NCI-H82 (cell line): ENCODE measurements around the gene FAF1.

ENCODE experiments used
- DNase-seq: peaks from one replicate; lab custom pipeline; 2025; lab: John Stamatoyannopoulos, UW

FAF1 gene

GRCh38 chr1:50427086-50427817 lies 532.8 kb downstream of the FAF1 start:
- DNase-seq = peak; percentile 62

GRCh38 chr1:50426702-50427085 lies 533.4 kb downstream of the FAF1 start:
- DNase-seq = peak; percentile 67

GRCh38 chr1:50426108-50426700 lies 533.9 kb downstream of the FAF1 start:
- no peak for DNase-seq

GRCh38 chr1:50425376-50426107 lies 534.5 kb downstream of the FAF1 start:
- DNase-seq = peak; percentile 78

- no peak for DNase-seq
Measured at GRCh38 chr1:50424884-50425375, 535.1 kb downstream of the FAF1 start.

- peak; percentile 35 for DNase-seq
Measured at GRCh38 chr1:50424045-50424883, 535.8 kb downstream of the FAF1 start.

- DNase-seq = peak; percentile 76
Measured at GRCh38 chr1:50423670-50424000, 536.4 kb downstream of the FAF1 start.

- DNase-seq = peak; percentile 82
Measured at GRCh38 chr1:50422946-50423669, 537.0 kb downstream of the FAF1 start, which contains the start of gene DMRTA2. Gene DMRTA2 (minus strand): TSS chr1:50423443. CDS start chr1:50421536, 1,907 bp downstream.

- no peak for DNase-seq
Measured at GRCh38 chr1:50422675-50422945, 537.5 kb downstream of the FAF1 start.

- no peak for DNase-seq
Measured at GRCh38 chr1:50421768-50422674, 538.0 kb downstream of the FAF1 start.

GRCh38 chr1:50421366-50421748 lies 538.7 kb downstream of the FAF1 start:
- DNase-seq = no peak

GRCh38 chr1:50420689-50421365 lies 539.2 kb downstream of the FAF1 start:
- DNase-seq = peak; percentile 20

GRCh38 chr1:50419907-50420677 lies 540.0 kb downstream of the FAF1 start:
- no peak for DNase-seq

GRCh38 chr1:50419192-50419906 lies 540.7 kb downstream of the FAF1 start:
- peak; percentile 50 for DNase-seq

- peak; percentile 41 for DNase-seq
Measured at GRCh38 chr1:50418600-50419109, 541.4 kb downstream of the FAF1 start.

- DNase-seq = peak; percentile 42
Measured at GRCh38 chr1:50417946-50418599, 542.0 kb downstream of the FAF1 start.

GRCh38 chr1:50417507-50417906 lies 542.6 kb downstream of the FAF1 start:
- peak; percentile 19 for DNase-seq
